Fibroblast of mammary gland (primary cell): ENCODE data around the gene PRSS21.

Experiments used
- DNase-seq: peaks from one replicate; pipeline ENCODE4 v3.0.0-alpha.2; 2010; ENCODE audit warnings: low read depth
- H3K4me3 ChIP-seq: 2 replicates; pipeline ENCODE4 v1.5.1; 2011; ENCODE audit warnings: low read depth, mild to moderate bottlenecking, low read length, moderate library complexity; ENCODE audit not compliant: control insufficient read depth
- CTCF ChIP-seq: conservative IDR thresholded peaks from 2 replicates; pipeline ENCODE4 v1.5.1; 2011; ENCODE audit warnings: low read depth, low read length, inconsistent platforms; ENCODE audit not compliant: control insufficient read depth, insufficient read depth

The PRSS21 gene

GRCh38 chr16:2816751-2817339 is at the start of gene PRSS21:
TSS of gene PRSS21 (plus strand) at chr16:2817237. CDS start at chr16:2817269, 32 bp downstream.
- H3K4me3 ChIP-seq, result no peak within 1 kb of the TSS
- TF ChIP-seq CTCF, result no peak
- DNase-seq, result no peak

DNA sequence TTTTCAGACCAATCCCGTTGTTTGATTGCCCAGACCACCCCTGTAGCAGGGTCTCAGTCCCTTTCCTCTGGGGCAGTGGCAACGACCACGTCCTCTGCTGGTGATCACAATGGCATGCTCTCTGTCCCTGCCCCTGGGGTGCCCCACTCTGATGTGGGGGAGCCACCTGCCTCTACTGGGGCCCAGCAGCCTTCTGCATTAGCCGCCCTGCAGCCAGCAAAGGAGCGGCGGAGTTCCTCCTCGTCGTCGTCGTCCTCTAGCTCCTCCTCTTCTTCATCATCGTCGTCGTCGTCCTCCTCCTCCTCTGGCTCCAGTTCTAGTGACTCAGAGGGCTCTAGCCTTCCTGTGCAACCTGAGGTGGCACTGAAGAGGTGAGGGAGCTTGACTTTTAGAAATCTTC is 49.1 kb upstream of the PRSS21 start:
- no peak for TF ChIP-seq CTCF
- peak; percentile 78 for DNase-seq
- H3K4me3 ChIP-seq, result no peak overlapping the region

GRCh38 chr16:2768403-2769089 is 48.5 kb upstream of the PRSS21 start:
- TF ChIP-seq CTCF, result no peak
- no peak overlapping the region for H3K4me3 ChIP-seq
- DNase-seq, result peak; percentile 81

DNA sequence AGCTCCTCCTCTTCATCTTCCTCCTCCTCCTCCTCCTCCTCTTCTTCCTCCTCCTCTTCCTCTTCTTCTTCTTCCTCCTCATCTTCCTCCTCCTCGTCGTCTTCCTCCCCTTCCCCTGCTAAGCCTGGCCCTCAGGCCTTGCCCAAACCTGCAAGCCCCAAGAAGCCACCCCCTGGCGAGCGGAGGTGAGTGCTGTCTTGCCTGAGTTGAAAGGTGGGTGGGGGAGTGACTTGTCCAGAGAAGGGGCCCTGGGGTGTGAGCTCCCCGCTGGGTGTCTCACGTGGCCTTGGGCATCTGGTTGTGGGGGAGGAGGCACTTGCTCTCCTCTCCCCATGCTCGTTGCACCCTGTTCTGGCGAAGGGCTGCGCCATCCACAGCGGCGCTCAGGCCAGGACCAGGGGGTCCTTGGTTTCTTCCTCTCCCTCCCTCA is 47.9 kb upstream of the PRSS21 start:
- no peak for TF ChIP-seq CTCF
- H3K4me3 ChIP-seq, result no peak overlapping the region
- peak; percentile 25 for DNase-seq

DNA sequence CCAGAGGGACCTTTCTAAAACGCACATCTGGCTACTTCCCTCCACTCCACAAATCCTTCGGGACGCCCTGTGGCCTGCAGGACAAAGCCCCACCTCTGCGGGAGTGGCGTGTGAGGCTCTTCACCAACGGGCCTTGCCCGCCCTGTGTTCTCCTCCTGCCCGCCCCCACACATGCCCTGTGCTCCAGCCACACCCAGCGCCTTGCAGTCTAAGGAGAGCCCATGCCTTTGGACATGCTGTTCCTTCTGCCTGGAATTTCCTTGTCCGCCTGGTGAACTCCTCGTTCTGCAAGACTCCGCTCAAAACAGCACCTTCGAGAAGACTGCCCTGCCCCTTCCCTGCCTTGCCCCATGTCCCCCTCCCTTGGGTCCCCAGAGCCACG is 47.4 kb upstream of the PRSS21 start:
- no peak overlapping the region for H3K4me3 ChIP-seq
- peak; percentile 92 for DNase-seq
- no peak for TF ChIP-seq CTCF

- no peak for DNase-seq
- no peak for TF ChIP-seq CTCF
Observed at GRCh38 chr16:2770057-2770951, 46.7 kb upstream of the PRSS21 start.

More at GRCh38 chr16:2770057-2770951, 46.7 kb upstream of the PRSS21 start:
- H3K4me3 ChIP-seq, result no peak overlapping the region
